Adipose tissue (tissue), 3 donors: ENCODE results near the gene ZNF512. TPM values are rescaled to one million over a fixed set of nuclear protein-coding genes. Genes with fewer than 3 reads are reported as not detected.
"Not testable (repeated sequence)": the region's sequence is repeated elsewhere in the genome, so short reads cannot be mapped to it uniquely, and the experiment has no call there.

Experiments
- H3K27ac ChIP-seq: one replicate; pipeline ENCODE4 v1.5.1; 2013; ENCODE audit warnings: low read depth, low read length
- WGBS, 3 donors: extraction: QIAGEN DNeasy Blood & Tissue Kit; methylation state at CpG; one replicate each; pipeline ENCODE4 v1.1.7; 2013; 5-methylcytosine and 5-hydroxymethylcytosine counted together
- polyA plus RNA-seq, 3 donors: library from polyadenylated mRNA; stranded (reverse); fragments of 200-250 nt; gene quantifications; one replicate each; pipeline ENCODE4 v1.2.3, GENCODE V29; 2013
- donor health status: healthy with polysubstance abuse.
- donor health status: Bipolar disorder and iron deficiency.
- donor health status: healthy.

ZNF512 gene
- polyA plus RNA-seq, 3 donors: 5.4 to 18.8 (median 7.4) TPM

DNA sequence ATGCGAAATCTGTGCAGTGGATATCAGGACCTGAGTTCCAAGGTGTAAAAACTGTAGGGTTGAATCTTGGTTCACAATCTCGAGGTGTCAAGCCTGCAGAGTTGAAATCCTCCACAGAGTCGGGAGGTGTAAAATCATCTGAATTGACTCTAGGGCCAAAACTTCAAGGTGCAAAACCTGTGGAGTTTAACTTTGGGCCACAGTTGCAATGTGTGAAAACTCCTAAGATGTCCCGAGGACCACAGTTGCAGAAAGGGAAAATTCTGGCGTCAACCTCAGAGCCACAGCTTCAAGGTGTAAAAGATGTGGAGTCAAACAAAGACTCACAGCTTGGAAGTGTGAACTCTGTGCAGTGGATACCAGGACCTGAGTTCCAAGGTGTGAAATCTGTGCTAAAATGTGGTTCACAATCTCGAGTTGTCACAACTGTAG, 9.8 kb upstream of the ZNF512 start:
- 65 to 73% (median 66%) methylated on average over 6 of the region's 6 CpGs for WGBS, 3 donors

GRCh38 chr2:27573452-27573851, 9.4 kb upstream of the ZNF512 start:
- no peak overlapping the region for H3K27ac ChIP-seq
- WGBS, 3 donors: 73 to 77% (median 77%) methylated on average over 3 of the region's 3 CpGs

More for the DNA sequence above, 9.8 kb upstream of the ZNF512 start:
- H3K27ac ChIP-seq: no peak overlapping the region

DNA sequence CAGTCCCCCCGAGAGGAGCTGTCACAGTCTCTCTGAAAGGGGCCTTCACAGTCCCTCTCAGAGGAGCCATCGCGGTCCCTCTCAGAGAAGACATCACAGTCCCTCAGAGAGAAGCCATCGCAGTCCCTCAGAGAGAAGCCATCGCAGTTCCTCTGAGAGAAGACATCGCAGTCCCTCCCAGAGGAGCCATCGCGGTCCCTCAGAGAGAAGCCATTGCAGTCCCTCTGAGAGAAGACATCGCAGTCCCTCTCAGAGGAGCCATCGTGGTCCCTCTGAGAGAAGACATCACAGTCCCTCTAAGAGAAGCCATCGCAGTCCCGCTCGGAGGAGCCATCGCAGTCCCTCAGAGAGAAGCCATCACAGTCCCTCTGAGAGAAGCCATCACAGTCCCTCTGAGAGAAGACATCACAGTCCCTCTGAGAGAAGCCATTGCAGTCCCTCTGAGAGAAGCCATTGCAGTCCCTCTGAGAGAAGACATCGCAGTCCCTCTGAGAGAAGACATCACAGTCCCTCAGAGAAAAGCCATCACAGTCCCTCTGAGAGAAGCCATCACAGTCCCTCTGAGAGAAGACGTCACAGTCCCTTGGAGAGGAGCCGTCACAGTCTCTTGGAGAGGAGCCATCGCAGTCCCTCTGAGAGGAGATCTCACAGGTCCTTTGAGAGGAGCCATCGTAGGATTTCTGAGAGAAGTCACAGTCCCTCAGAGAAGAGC, 1.3 kb upstream of the ZNF512 start:
- H3K27ac ChIP-seq: no peak overlapping the region
- WGBS, 3 donors: 95 to 97% (median 95%) methylated on average over 19 of the region's 19 CpGs

GRCh38 chr2:27582129-27582694, 630 bp upstream of the ZNF512 start:
- 81 to 91% (median 90%) methylated on average over 16 of the region's 16 CpGs for WGBS, 3 donors
- H3K27ac ChIP-seq: no peak overlapping the region

- WGBS, 3 donors: 3 to 5% (median 3%) methylated on average over 12 of the region's 12 CpGs
- H3K27ac ChIP-seq: no peak overlapping the region
Observed at GRCh38 chr2:27583390-27583915, 611 bp downstream of the ZNF512 start.

- H3K27ac ChIP-seq: no peak overlapping the region
- WGBS, 3 donors: 76 to 86% (median 79%) methylated on average over 3 of the region's 3 CpGs
Observed at GRCh38 chr2:27584597-27584996, 1.8 kb downstream of the ZNF512 start.

DNA sequence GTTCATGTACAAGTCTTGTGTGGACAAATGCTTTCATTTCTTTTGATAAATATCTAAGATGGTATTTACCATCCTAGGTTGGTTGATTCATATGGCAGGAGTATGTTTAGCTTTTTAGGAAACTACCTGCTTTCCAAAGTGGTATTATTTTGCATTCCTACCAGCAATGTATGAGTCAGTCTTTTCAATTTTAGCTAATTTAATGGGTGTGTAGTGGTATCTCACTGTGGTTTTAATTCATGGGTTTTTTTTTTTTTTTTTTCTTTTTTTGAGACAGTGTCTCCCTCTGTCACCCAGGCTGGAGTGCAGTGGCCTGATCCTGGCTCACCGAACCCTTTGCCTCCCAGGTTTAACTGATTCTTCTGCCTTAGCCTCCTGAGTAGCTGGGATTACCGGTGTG, 4.2 kb downstream of the ZNF512 start:
- no peak overlapping the region for H3K27ac ChIP-seq
- 90 to 96% (median 95%) methylated on average over 2 of the region's 2 CpGs for WGBS, 3 donors

DNA sequence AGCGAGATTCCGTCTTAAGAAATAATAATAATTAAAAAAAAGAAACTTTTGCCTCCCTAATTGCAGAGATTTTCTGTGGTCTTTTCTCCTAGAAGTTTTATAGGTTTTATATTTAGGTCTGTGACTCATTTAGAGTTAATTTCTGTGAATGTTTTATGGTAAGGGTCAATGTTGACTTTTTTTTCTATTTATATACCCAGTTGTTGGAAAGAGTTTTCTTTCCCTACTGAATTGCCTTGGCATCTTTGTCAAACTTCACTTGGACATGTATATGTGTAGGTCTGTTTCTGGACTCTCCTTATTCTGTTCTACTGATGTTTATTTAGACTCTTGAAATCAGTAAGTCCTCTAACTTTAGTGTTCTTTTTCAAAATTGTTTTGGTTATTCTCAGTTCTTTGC, 5.5 kb downstream of the ZNF512 start:
- no peak overlapping the region for H3K27ac ChIP-seq
- WGBS, 3 donors: 97 to 100% (median 99%) methylated on average over 2 of the region's 2 CpGs

DNA sequence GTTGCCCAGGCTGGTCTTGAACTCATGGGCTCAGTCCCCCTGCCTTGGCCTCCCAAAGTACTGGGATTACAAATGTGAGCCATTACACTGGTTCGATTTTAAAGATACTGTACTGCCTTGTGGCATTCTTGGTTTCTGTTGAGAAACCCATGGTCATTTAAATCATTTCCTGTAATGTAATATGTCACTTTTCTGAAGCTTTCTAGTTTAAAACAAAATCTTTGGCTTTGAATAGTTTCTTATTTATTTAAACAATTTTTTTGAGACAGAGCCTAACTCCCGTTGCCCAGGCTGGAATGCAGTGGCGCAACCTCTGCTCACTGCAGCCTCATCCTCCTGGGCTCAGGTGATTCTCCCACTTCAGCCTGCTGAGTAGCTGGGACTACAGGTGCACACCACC, 8.9 kb downstream of the ZNF512 start:
- H3K27ac ChIP-seq: no peak overlapping the region
- 73 to 88% (median 84%) methylated on average over 3 of the region's 3 CpGs for WGBS, 3 donors

DNA sequence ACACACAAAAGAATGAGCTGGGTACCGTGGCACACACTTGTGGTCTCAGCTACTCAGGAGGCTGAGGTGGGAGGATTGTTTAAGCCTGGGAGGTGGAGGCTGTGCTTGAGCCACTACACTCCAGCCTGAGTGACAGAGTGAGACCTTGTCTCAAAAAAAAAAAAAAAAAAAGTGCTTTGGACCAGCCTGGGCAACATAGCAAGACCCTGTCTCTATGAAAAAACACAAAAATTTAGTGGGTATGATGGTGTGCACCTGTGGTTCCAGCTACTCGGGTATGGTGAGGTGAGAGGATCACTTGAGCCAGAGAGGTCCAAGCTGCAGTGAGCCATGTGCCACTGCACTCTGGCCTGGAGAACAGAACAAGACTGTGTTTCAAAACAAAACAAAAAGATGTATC, 10.4 kb downstream of the ZNF512 start:
- H3K27ac ChIP-seq: no peak overlapping the region
- 97 to 98% (median 97%) methylated on average over 2 of the region's 2 CpGs for WGBS, 3 donors

DNA sequence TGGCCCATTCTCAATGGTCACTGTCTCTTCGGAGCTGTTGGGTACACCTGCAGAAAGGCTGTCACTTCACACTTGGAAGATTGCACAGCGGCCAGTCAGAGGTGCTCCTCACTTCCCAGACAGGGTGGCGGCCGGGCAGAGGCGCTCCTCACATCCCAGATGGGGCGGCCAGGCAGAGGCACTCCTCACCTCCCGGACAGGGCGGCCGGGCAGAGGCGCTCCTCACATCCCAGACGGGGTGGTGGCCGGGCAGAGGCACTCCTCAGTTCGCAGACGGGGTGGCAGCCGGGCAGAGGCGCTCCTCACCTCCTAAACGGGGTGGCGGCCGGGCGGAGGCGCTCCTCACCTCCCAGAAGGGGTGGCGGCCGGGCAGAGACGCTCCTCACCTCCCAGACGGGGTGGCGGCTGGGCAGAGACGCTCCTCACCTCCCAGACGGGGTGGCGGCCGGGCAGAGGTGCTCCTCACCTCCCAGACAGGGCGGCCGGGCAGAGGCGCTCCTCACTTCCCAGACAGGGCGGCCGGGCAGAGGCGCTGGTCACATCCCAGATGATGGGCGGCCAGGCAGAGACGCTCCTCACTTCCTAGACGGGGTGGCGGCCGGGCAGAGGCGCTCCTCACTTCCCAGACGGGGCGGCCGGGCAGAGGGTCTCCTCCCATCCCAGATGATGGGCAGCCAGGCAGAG, 11.3 kb downstream of the ZNF512 start:
- not testable (repeated sequence) for H3K27ac ChIP-seq
- 96 to 98% (median 98%) methylated on average over 40 to 45 of the region's 45 CpGs for WGBS, 3 donors

GRCh38 chr2:27595412-27595811, 12.6 kb downstream of the ZNF512 start:
- not testable (repeated sequence) for H3K27ac ChIP-seq
- WGBS, 3 donors: 99% methylated on average over 9 of the region's 9 CpGs

DNA sequence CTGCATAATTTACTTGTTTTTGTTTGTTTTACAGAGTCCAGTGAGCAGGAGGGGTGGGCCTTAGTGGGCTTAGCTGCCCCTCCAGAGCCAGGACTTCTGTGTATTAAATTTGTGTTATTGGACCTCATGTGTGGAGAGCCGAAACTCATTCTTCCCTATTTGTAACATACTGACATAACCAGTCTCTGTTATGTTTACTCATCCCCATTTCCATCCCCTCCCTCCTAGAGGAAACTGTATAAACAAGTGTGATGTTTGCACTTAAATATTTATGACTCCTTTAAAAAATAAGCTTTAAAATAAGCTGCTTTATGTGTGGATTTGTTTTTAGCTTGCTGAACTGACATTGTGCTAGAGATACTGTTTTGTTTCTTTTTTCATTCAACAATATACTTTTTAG, 13.8 kb downstream of the ZNF512 start:
- no peak overlapping the region for H3K27ac ChIP-seq
- WGBS, 3 donors: 84 to 96% (median 93%) methylated on average over 1 of the region's 1 CpG

DNA sequence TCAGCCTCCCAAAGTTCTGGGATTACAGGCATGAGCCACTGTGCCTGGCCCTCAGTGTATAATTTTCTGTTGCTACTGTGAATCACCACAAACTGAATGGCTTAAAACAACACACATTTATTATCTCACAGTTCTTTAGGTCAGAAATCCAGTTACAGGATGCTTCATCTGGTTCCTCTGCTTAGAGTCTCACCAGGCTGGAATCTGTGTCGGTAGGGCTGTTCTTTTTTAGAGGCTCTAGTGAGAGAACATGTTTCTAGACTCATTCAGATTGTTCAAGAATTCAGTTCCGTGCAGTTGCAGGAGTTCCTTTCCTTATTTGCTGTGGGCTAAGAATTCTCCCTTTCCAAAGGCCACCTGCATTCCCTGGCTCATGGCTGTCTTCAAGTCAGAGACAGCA, 23.8 kb downstream of the ZNF512 start:
- 85 to 93% (median 86%) methylated on average over 2 of the region's 2 CpGs for WGBS, 3 donors
- no peak overlapping the region for H3K27ac ChIP-seq

DNA sequence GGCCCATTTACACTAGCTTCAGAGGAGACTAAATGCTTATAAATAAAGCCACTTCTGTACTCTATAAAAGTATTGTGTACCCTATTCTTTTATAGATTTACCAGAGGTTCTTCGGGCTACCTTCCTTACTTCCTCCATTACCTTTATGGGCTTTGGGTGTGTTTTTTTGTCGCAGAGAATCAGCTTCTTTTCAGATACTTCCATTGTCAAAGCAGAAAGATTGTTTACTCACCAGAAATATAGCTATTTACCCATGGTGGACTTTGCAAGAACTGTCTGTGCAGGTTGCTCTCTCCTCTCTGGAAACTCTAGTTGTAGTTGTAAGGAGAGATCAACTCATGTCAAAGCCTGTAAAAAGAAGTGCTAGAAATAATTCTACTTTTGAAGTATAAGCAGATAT, 31.1 kb downstream of the ZNF512 start:
- no peak overlapping the region for H3K27ac ChIP-seq
- 96 to 100% (median 100%) methylated on average over 2 of the region's 2 CpGs for WGBS, 3 donors

DNA sequence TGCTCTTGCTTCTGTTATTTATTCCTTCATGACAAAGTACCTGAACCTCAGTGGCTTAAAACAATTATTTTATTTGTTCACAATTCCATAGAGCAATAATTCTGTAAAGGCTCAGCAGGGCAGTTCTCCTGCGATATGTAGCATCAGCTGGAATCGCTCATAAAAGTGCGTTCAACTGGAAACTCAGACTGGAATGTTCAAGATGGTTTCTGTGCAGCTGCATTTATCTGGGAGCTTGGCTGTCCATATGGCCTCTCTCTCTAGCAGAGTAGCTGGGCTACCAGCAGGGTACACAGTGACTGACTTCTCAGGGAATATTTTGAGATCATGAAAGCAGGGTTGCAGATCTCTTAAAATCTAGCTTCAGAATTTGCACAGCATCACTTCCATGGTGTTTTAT, 32.5 kb downstream of the ZNF512 start:
- WGBS, 3 donors: 96 to 98% (median 98%) methylated on average over 3 of the region's 3 CpGs
- H3K27ac ChIP-seq: no peak overlapping the region

GRCh38 chr2:27621524-27621923, 38.7 kb downstream of the ZNF512 start:
- WGBS, 3 donors: 54 to 100% (median 75%) methylated on average over 1 of the region's 1 CpG
- no peak overlapping the region for H3K27ac ChIP-seq

DNA sequence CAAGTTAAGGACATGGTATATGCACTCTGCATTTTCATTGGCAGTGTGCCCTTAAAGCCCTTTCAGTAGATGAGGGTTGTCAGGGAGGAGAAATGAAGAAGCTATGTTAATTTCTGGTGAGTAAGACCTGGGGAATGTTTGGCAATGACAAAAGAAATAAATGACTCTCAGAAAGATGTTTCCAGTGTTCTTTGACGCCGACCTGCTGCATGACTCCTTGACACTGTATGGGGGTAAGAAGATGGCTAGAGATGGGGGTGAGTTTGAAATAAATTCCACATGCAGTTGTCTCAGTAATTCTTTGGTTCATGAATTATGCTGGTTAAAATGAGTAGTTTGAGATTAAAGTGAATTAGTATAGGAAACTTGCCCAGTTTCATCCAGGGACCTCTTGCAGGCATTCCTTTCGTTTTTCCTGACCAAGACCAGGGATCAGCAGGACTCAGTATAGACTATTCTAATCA, 40.1 kb downstream of the ZNF512 start:
- 72 to 81% (median 80%) methylated on average over 3 of the region's 3 CpGs for WGBS, 3 donors
- H3K27ac ChIP-seq: no peak overlapping the region

DNA sequence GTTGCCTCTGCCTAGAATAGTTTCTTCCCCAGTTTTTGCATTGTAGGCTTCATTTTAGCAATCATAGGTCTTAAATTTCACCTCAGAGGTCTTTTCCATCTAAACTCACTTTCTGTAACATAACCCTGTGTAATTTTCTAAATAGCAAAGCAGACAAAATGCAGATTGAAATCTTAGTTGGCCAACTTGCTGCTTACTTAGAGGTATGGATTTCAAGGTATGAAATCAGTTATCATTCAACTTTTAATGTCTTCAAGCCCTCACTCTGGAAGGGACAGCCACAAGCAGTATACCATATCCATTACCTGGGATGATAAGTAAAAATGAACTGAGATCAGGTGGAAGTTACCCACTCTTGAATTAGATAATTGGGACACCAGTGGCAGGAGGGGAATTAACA, 42.1 kb downstream of the ZNF512 start:
- H3K27ac ChIP-seq: no peak overlapping the region
